IPS-18c (cell line): ENCODE results near the gene PDGFA.

ENCODE experiments used
- H3K4me3 ChIP-seq: 2 replicates; pipeline ENCODE4 v1.7.0; 2013; ENCODE audit warnings: low read depth, mild to moderate bottlenecking, low read length, moderate library complexity; ENCODE audit not compliant: insufficient read depth
- H3K9me3 ChIP-seq: one replicate; pipeline ENCODE4 v1.6.1; 2013; ENCODE audit warnings: mild to moderate bottlenecking, low read length, moderate library complexity; ENCODE audit not compliant: control insufficient read depth, insufficient read depth

PDGFA gene

DNA sequence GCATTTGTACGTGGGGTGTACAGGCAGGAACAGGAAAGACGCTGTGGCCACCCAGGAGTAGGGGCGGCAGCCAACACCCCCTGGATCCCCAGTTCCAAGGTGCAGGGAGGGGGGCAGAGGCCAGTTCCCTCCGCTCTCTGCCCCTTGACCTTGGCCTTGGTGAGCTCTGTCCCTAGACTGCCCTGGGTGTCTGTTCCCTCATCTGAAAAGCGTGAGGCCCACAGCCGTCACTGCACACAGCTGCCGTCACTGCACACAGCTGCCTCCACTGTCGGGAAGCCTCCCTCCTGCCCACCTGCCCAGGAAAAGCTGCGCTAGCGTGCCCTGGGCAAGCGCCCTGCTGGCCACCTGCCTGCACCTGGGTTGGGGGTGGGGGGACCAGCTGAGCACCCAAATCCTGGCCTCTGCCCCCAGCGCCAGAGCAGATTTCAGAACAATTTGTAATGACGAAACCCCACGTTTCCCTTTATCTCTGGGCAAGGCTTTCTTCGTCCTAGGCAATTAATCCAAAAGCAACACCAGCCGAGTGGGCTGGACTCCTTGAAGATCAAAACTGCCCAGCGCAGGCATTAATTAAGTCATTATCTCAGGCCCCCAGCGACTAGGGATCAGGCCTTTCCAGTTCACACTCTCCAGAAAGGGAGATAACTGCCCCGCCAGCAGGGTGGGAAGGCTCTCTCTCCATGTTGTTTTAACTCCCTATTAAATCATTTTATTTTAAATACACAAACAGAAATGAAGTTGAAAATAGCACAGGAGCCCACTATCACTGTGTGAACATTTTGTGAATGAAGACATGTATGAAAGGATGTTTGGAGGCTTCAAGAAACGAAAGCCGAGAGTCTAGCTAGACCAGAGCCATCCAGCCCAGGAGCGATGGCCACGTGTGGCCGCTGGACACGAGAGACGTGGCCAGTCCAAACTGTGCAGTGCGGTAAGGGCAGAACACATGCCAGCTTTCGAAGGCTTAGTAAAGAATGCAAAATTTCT, 4.0 kb upstream of the PDGFA start:
- H3K4me3 ChIP-seq = no peak overlapping the region
- no peaks in the 10 kb centered on the region for H3K9me3 ChIP-seq

DNA sequence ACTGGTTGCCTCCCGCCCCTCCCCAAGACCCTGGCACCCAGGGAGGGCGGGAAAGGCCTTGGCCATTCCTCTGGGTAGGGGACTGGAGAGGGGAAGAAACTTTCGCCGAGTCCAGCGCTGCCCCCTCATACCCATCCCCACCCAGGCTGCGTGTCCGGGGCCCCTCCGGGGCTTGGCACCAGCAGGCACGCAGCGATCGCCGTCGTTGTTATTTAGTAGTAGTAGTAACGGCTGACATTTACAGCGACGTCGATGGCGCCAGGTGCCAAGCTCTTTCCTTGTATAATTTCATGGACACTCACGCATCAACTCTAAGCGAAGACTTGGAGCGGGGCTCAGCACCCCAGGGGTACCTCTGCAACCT, 3.3 kb upstream of the PDGFA start:
- H3K9me3 ChIP-seq = no peaks in the 10 kb centered on the region
- H3K4me3 ChIP-seq = peak overlapping the region; percentile 55; the same call in 1 of the 2 replicates

DNA sequence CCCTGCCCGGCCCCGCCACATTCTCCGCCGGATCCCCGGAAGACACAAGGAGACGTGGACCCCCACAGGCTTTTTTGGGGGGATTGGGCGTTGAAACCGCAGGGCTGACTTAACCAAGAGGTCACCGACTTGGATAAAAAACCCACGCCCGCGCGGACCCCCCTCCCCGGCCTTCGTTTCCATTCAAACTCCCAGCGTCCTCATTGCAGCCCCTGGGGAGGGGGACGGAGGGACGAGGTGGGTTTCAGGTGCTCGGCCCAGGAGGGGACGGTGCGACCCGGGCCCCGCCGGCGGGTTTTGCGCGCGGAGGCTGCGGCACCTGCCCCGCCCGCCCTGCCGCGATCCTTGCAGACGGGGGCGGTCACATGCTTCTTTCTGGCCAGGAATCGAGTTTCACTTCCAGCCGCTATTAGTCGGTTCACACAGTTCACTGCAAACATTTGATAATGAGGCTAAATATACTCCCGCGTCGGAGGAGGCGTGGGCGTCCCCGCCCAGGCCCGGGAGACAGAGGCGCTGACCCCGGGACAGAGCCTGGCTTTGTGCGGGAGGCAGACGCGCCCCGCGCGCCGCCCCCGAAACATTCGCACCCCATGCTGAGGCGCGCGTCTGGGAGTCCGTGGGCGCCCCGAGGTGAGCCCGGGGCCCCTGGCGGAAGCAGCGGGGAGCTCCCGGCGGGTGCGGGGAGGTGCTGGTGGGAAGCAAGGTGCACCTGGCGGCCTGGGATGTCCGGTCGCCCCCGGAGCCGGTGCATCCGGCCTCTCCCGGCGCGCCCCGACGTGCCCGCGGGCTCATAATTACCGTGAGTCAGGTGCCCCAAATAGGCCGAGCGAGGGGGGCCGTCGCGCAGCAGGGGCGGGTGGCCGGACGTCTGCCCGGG, 2.7 kb upstream of the PDGFA start:
- Histone ChIP-seq H3K9me3 (no peaks in the 10 kb centered on the region), H3K4me3 (peak overlapping the region; percentile 55)

DNA sequence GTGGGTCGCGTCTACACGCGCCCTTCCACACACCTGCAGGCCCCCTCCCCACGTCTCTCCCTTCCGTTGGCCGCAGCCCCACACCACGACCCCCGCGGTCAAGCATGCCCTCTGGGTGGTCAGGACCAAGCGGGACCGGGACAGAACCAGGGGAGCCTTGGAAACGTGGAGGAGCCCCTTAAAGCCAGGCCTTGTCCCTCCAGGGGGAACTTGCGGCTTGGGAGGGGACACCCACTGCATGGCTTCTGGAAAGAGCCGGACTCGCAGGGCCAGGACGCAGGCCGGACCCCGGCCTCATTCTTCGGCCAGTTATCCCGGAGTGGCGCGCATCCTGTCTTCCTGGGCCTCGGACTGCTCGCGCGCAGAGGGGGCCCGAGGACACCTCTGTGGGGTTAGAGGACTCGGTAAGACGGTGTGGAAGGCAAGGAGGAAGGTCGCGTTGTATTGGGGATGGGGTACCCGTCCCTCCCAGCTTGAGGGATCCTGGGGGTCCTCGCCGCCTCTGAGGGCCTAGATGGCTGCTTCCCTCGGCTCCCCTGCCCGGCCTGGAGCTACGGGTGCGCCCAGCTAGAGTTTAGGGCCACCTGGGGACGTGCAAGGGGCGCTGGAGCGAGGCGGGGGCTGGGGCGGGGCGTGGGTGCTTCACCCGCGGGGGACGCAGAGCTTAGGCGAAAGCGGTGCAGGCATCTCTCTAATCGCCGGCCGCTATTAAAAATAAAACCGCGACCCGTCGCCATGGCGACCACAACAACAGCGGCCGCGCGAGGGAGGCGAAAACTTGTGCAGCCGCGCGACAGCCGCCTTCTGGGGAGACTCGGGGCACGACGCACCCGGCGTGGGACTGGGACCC, 1.8 kb upstream of the PDGFA start:
- H3K9me3 ChIP-seq = no peaks in the 10 kb centered on the region
- peak overlapping the region; percentile 55; the same call in 1 of the 2 replicates for H3K4me3 ChIP-seq

DNA sequence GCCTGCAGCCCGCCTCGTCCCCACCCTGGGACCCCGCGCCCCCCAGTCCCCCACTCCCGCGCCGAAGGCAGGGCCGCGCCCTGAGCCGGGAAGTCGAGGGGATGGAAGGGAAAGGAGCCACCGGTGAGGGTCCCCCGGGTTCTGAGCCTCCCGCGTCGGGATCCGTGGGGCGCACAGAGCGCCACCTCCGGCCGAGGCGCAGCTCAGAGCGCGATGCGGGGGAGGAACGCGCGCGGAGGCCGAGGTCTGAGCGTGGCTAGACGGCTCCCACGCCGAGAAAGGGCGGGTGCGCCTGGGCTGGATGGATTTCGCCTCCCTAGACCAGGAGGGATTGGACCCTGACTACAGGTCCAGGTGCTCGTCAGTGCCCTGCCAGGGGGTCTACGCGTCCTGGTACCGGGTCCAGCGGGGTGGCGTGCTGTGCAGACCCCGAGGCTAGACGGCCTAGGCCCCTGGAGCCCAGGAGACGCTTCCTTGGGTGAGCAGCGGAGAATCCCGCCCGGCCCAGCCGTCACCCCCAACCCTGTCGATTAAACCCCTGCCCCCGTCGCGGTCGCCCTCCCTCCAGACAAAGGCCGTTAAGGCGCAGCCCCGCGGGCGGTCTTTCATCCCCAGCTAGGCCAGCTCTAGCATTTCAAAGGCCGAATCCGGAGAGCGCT, 986 bp upstream of the PDGFA start:
- Histone ChIP-seq H3K4me3 (peak overlapping the region; percentile 55), H3K9me3 (no peaks in the 10 kb centered on the region)

DNA sequence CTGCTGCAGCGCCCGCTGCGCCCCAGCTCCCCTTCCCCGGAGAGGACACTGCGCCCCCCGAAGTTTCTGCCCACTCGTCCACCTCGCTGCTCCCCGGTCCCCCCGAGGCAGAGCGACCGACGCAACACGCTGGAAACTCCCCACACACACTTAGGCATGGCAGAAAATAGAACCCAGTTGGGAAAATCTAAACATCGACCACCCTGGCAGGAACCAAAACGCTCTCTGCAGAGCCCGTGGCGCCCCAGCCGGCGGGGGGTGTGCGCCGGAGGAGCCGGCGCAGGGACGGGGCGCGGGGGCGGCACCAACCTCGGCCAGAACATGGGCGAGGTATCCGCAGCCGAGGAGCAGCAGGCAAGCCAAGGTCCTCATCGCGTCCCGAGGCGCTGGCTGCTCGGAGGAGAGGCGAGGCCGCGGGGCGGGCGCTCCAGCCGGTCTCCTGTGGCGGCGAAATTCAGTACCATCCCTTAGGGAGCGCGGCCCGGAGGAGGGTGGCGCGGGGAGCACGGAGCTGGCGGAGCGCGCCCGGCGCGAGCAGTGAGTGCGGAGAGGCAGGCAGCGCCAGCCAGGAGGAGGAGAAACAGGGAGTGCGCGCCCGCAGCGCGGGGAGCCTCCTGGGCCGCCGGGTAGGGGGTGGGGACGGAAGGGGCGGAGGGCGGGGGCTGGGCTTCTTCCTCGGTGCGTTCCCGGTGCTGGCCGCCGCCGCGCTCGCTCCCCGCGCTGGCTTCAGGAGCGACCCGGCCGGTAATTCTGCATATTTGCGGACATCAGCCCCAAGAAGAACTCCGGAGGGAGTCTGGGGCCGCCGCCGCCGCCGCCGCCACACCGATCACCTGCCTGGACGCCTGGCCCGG, 789 bp downstream of the PDGFA start:
- Histone ChIP-seq H3K9me3 (no peaks in the 10 kb centered on the region), H3K4me3 (peak overlapping the region; percentile 77)

DNA sequence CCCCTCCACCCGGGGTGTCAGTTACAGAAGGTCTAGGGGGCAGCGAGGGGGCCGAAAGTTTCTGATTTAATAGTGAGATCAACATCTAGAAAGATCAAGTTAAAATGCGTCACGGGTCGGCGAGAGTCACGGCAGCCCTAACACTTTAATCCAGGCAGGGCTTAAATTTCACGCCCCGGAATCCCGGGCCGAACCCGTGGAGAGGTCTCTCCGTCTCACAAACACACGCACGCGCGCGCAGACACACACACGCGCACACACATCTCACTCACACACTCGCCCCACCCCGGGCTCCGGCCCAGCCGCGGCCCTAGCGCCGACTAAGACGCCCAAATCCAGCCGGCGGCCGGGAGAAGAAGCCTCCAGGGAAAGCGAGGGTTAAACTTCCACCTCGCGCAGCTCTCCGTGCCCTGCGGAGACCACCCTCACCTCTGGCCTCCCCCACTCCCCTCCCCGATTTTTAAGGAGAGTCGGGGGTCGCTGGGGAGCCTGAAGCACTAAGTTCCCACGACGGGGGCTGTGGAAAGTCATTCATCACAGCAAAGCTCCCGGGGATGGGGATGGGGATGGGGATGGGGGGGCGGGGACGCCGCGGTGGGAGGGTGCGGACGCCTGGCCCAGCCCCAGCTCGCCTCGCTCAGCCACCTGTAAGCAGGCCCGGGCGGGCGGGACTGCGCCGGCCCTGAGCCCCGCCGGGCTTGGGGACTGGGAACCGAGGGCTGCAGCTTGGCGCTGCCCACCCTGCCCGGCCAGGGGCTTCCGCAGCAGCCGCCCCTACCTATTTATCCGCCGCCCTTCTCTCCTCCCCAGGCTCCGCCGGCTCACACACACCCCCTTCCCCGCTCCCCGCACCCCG, 1.6 kb downstream of the PDGFA start:
- peak overlapping the region; percentile 77 for H3K4me3 ChIP-seq
- no peaks in the 10 kb centered on the region for H3K9me3 ChIP-seq

DNA sequence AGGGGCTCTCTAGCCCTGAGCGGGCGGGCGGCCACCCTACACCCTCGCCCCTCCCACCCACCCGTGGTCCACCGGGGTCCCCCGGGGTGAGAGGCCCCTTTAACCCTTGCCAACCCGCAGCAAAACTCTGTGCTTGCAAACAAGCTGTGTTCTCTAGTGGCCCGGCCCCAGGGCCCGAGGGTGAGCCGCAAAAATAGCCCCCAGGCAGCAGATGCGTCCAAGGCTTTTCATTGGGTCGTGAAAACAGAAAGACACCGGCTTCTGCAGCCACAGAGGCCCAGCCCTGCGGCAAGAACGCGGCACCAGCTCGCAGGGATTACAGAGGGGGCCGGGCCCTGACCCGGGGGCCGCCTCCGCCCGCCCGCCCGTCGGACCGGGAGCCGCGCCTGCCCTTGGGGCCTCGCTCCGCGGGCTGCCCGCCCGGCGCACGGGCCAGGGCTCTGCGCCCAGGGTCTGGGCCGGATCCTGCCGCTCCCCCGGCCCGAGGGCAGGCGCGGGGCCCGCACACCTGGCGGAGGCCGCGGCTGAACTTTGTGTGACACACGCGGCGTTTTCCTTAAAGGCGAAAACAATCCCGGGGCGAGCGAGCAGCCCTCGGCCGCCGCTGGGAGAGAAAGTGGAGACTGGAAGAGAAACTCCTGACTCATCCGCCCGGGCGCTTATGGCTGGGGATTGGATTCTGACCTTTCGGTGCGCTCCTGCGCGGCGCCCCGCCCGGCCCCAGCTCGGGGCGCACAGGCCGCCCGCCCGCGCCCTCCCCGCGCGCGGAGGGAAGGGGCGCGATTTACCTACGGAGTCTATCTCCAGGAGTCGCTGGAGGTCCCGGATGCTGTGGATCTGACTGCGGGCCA, 2.8 kb downstream of the PDGFA start:
- Histone ChIP-seq H3K4me3 (peak overlapping the region; percentile 64), H3K9me3 (no peaks in the 10 kb centered on the region)

DNA sequence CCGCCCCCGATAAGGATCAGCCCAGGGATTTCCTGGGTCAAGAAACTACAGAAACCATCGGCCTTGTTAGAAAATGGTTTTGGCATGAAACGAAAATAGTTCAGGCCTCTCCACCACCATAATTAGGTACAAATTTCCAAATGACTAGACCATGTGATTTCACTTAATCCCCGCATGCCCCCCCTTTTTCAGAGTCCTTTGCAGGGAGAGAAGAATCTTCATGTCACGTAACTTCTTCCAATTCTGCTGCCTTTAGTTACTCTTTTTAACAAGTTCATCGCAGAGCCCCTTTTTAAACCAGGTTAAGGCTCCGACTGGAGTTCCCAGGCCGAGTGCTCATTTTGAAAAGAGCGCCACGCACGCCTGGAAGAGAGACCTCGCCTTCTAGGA, 3.4 kb downstream of the PDGFA start:
- Histone ChIP-seq H3K4me3 (peak overlapping the region; percentile 64), H3K9me3 (no peaks in the 10 kb centered on the region)

DNA sequence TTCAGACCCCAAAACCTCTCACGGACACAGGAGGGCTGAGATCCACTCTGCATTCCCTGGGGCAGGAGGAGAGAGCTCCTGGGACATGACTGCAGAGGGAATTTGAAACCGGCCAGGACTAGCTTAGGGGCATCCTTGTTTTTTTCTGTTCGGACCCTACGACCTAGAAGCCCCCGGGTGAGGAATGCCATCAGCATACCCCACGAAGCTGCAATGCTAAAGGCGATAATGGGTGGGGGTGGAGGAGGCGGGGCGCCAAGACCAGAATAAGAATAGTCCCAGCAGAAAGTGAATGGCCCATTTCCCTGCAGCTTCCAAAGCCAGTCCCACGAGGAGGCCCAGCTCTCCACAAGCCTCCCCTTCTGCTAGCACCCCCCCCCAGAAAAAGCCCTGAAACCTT, 4.0 kb downstream of the PDGFA start:
- peak overlapping the region; percentile 64 for H3K4me3 ChIP-seq
- no peaks in the 10 kb centered on the region for H3K9me3 ChIP-seq

DNA sequence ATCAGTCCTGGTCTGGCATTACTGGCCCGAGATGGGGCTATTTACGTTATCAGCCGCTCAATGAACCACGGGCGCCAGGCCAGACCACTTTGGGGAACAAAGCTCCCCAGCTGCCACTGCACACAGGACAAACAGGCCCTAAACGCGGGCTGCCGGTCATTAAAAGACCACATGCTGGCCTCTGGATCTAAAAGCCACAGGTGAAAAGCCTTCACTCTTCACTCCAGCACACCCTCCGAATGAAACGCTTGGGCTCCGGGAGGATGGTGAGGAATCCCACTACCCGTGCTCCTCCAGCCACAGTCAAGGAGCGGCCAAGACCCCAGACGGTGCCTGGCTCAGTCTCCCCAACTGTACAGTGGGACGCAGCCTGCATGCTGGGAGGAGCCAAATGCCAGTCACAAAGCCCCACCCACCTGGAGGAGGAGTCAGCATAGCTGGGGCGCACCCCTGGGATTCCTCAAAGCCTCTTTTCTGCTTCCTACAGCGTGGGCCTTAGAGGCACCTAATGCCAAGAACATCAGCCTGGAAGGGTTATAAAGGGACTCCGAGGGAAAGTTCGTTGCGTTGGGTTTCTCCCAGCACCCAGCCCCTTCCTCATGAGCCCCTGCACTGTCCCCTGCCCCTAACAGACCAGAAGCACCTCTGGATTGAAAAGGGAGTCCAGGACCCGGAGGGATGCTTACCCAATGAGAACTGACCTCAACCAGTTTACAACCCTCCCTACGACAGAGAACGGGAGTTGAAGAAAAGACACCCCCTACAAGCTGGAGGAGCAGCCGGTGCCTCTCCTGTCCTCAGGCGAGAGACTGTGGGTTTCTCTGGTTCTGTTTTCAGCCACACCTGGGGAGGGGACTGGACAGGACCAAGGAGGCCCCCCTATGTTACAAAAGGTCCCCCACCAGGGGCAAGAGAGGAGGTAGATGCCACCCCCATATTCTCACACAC, 4.7 kb downstream of the PDGFA start:
- H3K4me3 ChIP-seq = peak overlapping the region; percentile 9; the same call in 1 of the 2 replicates

DNA sequence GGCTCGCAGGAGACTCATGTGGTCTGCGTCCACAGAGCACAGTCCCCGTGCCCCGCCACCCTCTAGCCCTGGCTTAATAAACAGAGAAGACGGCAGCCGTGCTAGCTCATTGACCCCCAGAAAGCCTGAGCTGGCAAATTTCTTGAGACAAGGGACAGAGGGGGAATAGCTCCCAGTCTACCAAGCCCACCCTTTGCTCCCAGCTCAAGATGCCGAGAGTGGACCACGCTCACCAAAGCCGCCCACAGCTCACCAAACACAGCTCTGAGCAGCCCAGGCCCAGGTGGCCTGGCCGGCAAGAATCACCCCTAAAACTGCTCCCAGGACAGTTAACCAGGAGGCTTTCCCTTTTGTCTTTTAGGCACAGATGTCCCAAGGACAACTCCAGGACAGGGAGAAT, 5.4 kb downstream of the PDGFA start:
- H3K9me3 ChIP-seq = no peaks in the 10 kb centered on the region
- H3K4me3 ChIP-seq = 0 out of 2 replicates have a peak overlapping the region, but pooled peaks have one; percentile 9

More for the DNA sequence above, 4.7 kb downstream of the PDGFA start:
- no peaks in the 10 kb centered on the region for H3K9me3 ChIP-seq

DNA sequence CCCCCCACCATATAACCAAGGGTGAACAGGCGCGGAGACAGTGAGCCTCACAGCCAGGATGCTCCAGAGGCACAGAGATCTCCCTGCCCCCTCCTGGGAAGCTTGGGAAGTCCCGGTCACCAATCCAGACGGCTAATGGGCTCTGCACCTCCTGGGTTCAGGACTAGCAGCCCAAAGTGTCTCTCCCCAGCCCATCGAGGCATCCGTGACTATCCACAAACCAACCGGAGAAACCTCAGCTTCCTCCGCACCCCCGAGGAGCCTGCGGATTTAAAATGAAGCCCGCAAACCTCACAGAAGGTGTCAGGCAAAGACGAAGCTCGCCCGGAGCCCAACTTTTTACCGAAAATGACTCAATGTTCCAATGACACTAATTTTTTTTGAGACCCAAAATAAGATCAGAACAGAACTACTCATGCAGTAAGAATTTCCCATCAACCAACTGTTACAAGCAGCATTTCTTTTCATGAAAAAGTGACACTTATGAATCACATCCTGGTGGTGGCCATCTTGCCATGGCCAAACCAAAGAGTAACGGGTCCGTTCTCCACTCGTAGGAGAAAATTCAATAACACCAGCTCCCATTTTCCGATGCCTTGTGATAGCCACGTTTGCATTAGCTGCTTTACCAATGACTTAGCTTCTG, 6.0 kb downstream of the PDGFA start:
- Histone ChIP-seq H3K9me3 (no peaks in the 10 kb centered on the region), H3K4me3 (no peak overlapping the region)
